D721Med (cell line): ENCODE measurements around the gene MRPL50.

Experiments
- DNase-seq: peaks from one replicate; pipeline ENCODE4 v3.0.0; 2011; ENCODE audit warnings: low spot score; ENCODE audit not compliant: insufficient read length
- FAIRE-seq: peaks from 2 replicates; lab custom pipeline; 2011; peaks lifted over from hg19 to GRCh38; lab: Jason Lieb, UNC
- CTCF ChIP-seq: IDR thresholded peaks from 2 replicates; pipeline ENCODE4 v1.5.1; 2012; ENCODE audit warnings: mild to moderate bottlenecking, control low read depth; ENCODE audit not compliant: insufficient read depth; ENCODE audit errors: missing control alignments

The MRPL50 gene

GRCh38 chr9:101350285-101350684, 48.1 kb downstream of the MRPL50 start:
- FAIRE-seq (no peak), DNase-seq (no peak)
- no peak for TF ChIP-seq CTCF

- no peak for FAIRE-seq
- DNase-seq, result no peak
- no peak for TF ChIP-seq CTCF
Observed at GRCh38 chr9:101342595-101342994, 55.8 kb downstream of the MRPL50 start.

GRCh38 chr9:101341958-101342357, 56.5 kb downstream of the MRPL50 start:
- no peak for DNase-seq
- no peak for FAIRE-seq
- no peak for TF ChIP-seq CTCF
